Liver (tissue), 9 donors: ENCODE results near the gene AXIN1. TPM values are rescaled to one million over a fixed set of nuclear protein-coding genes. Genes with fewer than 3 reads are reported as not detected.

Experiments
- DNase-seq: peaks from one replicate; pipeline ENCODE4 v3.0.0-alpha.2; 2017; ENCODE audit warnings: low spot score
- H3K27ac ChIP-seq, 2 donors: one replicate each; pipeline ENCODE4 v1.7.0; 2013; ENCODE audit warnings: inconsistent platforms in 2 of 2, low read length in 2 of 2, control low read depth in 1 of 2, low read depth in 1 of 2, mild to moderate bottlenecking in 1 of 2
- H3K27me3 ChIP-seq, 4 donors: one replicate each; pipeline versions ENCODE4 v1.6.1 to v1.7.0; 2013; ENCODE audit warnings: low read length in 3 of 4, inconsistent platforms in 1 of 4, mild to moderate bottlenecking in 1 of 4, moderate library complexity in 1 of 4; ENCODE audit not compliant: control insufficient read depth in 4 of 4, insufficient read depth in 4 of 4
- H3K36me3 ChIP-seq, 4 donors: one replicate each; pipeline versions ENCODE4 v1.6.1 to v1.7.0; 2013; ENCODE audit warnings: low read length in 3 of 4, mild to moderate bottlenecking in 3 of 4, low read depth in 1 of 4, moderate library complexity in 1 of 4; ENCODE audit not compliant: control insufficient read depth in 4 of 4, insufficient read depth in 3 of 4
- H3K4me1 ChIP-seq, 4 donors: one replicate each; pipeline versions ENCODE4 v1.6.1 to v1.7.0; 2013; ENCODE audit warnings: low read length in 3 of 4, mild to moderate bottlenecking in 3 of 4, moderate library complexity in 1 of 4; ENCODE audit not compliant: control insufficient read depth in 4 of 4, insufficient read depth in 4 of 4
- H3K4me3 ChIP-seq, 3 donors: one replicate each; pipeline versions ENCODE4 v1.6.1 to v1.7.0; 2013; ENCODE audit warnings: low read length in 3 of 3, control low read depth in 1 of 3, low read depth in 1 of 3, mild to moderate bottlenecking in 1 of 3
- H3K9ac ChIP-seq, 2 donors: one replicate each; pipeline ENCODE4 v1.7.0; 2013; ENCODE audit warnings: low read length in 2 of 2, mild to moderate bottlenecking in 2 of 2, moderate library complexity in 2 of 2, control low read depth in 1 of 2, low read depth in 1 of 2
- H3K9me3 ChIP-seq, 4 donors: one replicate each; pipeline versions ENCODE4 v1.6.1 to v1.7.0; 2013; ENCODE audit warnings: low read length in 3 of 4; ENCODE audit not compliant: control insufficient read depth in 4 of 4
- EGR1 ChIP-seq, 2 donors: IDR thresholded peaks; 2 replicates each; pipeline ENCODE4 v1.6.1; 2016 to 2018; ENCODE audit warnings: antibody characterized with exemption in 2 of 2, low read depth in 2 of 2
- FOXA1 ChIP-seq: IDR thresholded peaks from 2 replicates; pipeline ENCODE4 v1.6.1; 2016; ENCODE audit warnings: antibody characterized with exemption
- FOXA2 ChIP-seq: IDR thresholded peaks from 2 replicates; pipeline ENCODE4 v1.6.1; 2016; ENCODE audit warnings: antibody characterized with exemption
- GABPA ChIP-seq, 2 donors: IDR thresholded peaks in 1 of 2; conservative IDR thresholded peaks in 1 of 2; 2 replicates each; pipeline ENCODE4 v1.6.1; 2016; ENCODE audit warnings: antibody characterized with exemption in 2 of 2, mild to moderate bottlenecking in 1 of 2, moderate library complexity in 1 of 2
- HNF4G ChIP-seq: IDR thresholded peaks from 2 replicates; pipeline ENCODE4 v1.6.1; 2016; ENCODE audit warnings: antibody characterized with exemption
- JUND ChIP-seq, 2 donors: IDR thresholded peaks; 2 replicates each; pipeline ENCODE4 v1.6.1; 2016; ENCODE audit warnings: antibody characterized with exemption in 2 of 2
- NR2F2 ChIP-seq: IDR thresholded peaks from 2 replicates; pipeline ENCODE4 v1.6.1; 2016; ENCODE audit warnings: antibody characterized with exemption
- RAD21 ChIP-seq, 2 donors: IDR thresholded peaks; 2 replicates each; pipeline ENCODE4 v1.6.1; 2016; ENCODE audit warnings: antibody characterized with exemption in 2 of 2, mild to moderate bottlenecking in 2 of 2
- SP1 ChIP-seq: IDR thresholded peaks from 2 replicates; pipeline ENCODE4 v1.6.1; 2018; ENCODE audit warnings: antibody characterized with exemption, mild to moderate bottlenecking
- TAF1 ChIP-seq: conservative IDR thresholded peaks from 2 replicates; pipeline ENCODE4 v1.6.1; 2016; ENCODE audit warnings: antibody characterized with exemption, mild to moderate bottlenecking
- YY1 ChIP-seq: IDR thresholded peaks from 2 replicates; pipeline ENCODE4 v1.6.1; 2016; ENCODE audit warnings: antibody characterized with exemption, mild to moderate bottlenecking
- WGBS: extraction: QIAGEN DNeasy Blood & Tissue Kit; methylation state at CpG from one replicate; pipeline ENCODE4 v1.1.7; 2013; 5-methylcytosine and 5-hydroxymethylcytosine counted together
- polyA plus RNA-seq, 2 donors: library from polyadenylated mRNA; stranded (reverse) in 1 of 2; unstranded in 1 of 2; fragments of 200-250 nt in 1 of 2; fragments of >200 nt in 1 of 2; fragmentation: Nextera tagmentation in 1 of 2; extraction: Ambion mirVana in 1 of 2; gene quantifications; one replicate each; pipeline versions ENCODE4 v1.2.1 to v1.2.3, GENCODE V29; 2013 to 2015
- total RNA-seq, 2 donors: library from RNA; depleted of rRNA; stranded (reverse); fragments of >200 nt; gene quantifications; one replicate each; pipeline ENCODE4 v1.2.3, GENCODE V29; 2014
- TF ChIP-seq, protein P1 (sequence below): IDR thresholded peaks from 2 replicates; pipeline ENCODE4 v1.6.1; 2016; ENCODE audit warnings: antibody characterized with exemption, mild to moderate bottlenecking
- TF ChIP-seq, protein P2 (sequence below): IDR thresholded peaks from 2 replicates; pipeline ENCODE4 v1.6.1; 2016; ENCODE audit warnings: antibody characterized with exemption
- TF ChIP-seq, protein P3 (sequence below): IDR thresholded peaks from 2 replicates; pipeline ENCODE4 v1.6.1; 2016; ENCODE audit warnings: antibody characterized with exemption
- TF ChIP-seq, protein P4 (sequence below): IDR thresholded peaks from 2 replicates; pipeline ENCODE4 v1.6.1; 2016; ENCODE audit warnings: antibody characterized with exemption
- TF ChIP-seq, protein P5 (sequence below): fragments of 150-350 bp; IDR thresholded peaks from 2 replicates; pipeline ENCODE4 v1.5.1; 2017; ENCODE audit warnings: improper control_type of control experiment, low read depth, low read length; ENCODE audit not compliant: missing input control
- donor health status: healthy.
- donor health status: healthy.
- donor health status: healthy.
- donor health status: healthy.
- donor health status: healthy.

AXIN1 gene
- total and polyA plus RNA-seq, 4 donors: 2.0 to 10.3 (median 7.9) TPM

DNA sequence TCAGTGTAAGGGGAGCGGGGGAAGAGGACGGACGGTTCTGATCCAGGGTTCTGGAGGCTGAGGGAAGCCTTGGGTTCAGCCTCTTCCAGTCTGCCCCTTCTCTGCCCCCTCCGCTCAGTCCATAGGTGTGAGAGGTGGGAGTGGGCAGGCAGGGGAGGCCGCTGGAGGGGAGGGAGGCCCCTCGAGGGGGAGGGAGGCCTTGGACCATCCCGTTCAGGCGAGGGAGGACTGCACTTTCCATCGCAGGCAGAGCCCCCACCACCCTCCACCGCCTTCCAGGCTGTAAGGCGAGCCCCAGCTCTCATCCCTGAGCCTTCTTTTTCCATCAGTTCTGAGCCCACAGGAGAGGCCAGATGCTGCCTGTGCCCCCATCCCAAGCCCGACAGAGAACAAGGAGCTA lies 4.2 kb upstream of the AXIN1 start (continued):
- TF ChIP-seq, protein P1, sequence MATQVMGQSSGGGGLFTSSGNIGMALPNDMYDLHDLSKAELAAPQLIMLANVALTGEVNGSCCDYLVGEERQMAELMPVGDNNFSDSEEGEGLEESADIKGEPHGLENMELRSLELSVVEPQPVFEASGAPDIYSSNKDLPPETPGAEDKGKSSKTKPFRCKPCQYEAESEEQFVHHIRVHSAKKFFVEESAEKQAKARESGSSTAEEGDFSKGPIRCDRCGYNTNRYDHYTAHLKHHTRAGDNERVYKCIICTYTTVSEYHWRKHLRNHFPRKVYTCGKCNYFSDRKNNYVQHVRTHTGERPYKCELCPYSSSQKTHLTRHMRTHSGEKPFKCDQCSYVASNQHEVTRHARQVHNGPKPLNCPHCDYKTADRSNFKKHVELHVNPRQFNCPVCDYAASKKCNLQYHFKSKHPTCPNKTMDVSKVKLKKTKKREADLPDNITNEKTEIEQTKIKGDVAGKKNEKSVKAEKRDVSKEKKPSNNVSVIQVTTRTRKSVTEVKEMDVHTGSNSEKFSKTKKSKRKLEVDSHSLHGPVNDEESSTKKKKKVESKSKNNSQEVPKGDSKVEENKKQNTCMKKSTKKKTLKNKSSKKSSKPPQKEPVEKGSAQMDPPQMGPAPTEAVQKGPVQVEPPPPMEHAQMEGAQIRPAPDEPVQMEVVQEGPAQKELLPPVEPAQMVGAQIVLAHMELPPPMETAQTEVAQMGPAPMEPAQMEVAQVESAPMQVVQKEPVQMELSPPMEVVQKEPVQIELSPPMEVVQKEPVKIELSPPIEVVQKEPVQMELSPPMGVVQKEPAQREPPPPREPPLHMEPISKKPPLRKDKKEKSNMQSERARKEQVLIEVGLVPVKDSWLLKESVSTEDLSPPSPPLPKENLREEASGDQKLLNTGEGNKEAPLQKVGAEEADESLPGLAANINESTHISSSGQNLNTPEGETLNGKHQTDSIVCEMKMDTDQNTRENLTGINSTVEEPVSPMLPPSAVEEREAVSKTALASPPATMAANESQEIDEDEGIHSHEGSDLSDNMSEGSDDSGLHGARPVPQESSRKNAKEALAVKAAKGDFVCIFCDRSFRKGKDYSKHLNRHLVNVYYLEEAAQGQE: no peak
- TF ChIP-seq YY1: no peak
- no peak for TF ChIP-seq GABPA (IDR thresholded peaks at IDR 0.05 in 1 of 2, conservative IDR thresholded peaks at IDR 0.05 in 1 of 2)

DNA sequence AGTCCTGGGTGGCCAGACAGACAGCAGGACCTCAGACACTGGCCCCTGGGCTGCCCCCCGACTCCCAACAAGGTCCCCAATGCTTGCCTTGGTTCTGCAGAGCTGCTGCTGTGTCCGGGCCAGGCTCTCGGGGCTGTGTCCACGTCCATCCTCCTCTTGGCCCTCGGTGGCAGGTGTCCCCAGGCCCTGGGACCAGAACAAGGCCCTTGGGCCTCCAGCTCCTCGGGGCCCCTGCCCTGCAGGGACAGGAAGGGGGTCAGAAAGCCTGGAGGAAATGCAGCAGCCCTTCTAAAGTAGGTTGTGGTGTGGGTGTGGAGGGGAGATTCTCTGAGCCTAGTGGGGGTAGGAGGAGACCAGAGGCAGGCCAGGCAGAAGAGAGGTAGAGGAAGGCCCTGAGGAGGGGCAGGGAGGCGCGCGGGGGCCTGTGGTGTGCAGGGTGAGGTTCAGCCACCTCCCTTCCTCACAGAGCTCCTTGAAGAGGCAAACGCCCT lies 2.5 kb upstream of the AXIN1 start:
- Histone ChIP-seq H3K4me3 (no peak overlapping the region), H3K27me3 (no peaks in the 10 kb centered on the region), H3K36me3 (no peaks in the 10 kb centered on the region), H3K27ac (no peak overlapping the region), H3K9ac (no peak overlapping the region), H3K4me1 (peaks cover 3 to 11% (median 6%) of the 10 kb centered on the region in 4 donors), H3K9me3 (no peaks in the 10 kb centered on the region)
- TF ChIP-seq EGR1 (IDR thresholded peaks at IDR 0.05; ENCODE audit: low read depth in 2 of 2) (no peak), FOXA1 (no peak), FOXA2 (no peak), TAF1 (no peak), HNF4G (no peak), NR2F2 (no peak), JUND (IDR thresholded peaks at IDR 0.05) (no peak), RAD21 (IDR thresholded peaks at IDR 0.05) (no peak), GABPA (IDR thresholded peaks at IDR 0.05 in 1 of 2, conservative IDR thresholded peaks at IDR 0.05 in 1 of 2) (no peak), SP1 (no peak)
- TF ChIP-seq, protein P2, sequence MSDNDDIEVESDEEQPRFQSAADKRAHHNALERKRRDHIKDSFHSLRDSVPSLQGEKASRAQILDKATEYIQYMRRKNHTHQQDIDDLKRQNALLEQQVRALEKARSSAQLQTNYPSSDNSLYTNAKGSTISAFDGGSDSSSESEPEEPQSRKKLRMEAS: no peak
- TF ChIP-seq, protein P3, sequence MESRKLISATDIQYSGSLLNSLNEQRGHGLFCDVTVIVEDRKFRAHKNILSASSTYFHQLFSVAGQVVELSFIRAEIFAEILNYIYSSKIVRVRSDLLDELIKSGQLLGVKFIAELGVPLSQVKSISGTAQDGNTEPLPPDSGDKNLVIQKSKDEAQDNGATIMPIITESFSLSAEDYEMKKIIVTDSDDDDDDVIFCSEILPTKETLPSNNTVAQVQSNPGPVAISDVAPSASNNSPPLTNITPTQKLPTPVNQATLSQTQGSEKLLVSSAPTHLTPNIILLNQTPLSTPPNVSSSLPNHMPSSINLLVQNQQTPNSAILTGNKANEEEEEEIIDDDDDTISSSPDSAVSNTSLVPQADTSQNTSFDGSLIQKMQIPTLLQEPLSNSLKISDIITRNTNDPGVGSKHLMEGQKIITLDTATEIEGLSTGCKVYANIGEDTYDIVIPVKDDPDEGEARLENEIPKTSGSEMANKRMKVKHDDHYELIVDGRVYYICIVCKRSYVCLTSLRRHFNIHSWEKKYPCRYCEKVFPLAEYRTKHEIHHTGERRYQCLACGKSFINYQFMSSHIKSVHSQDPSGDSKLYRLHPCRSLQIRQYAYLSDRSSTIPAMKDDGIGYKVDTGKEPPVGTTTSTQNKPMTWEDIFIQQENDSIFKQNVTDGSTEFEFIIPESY: no peak
- TF ChIP-seq, protein P4, sequence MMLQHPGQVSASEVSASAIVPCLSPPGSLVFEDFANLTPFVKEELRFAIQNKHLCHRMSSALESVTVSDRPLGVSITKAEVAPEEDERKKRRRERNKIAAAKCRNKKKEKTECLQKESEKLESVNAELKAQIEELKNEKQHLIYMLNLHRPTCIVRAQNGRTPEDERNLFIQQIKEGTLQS: no peak
- DNase-seq: no peak
- 86% methylated on average over 10 of the region's 10 CpGs for WGBS

DNA sequence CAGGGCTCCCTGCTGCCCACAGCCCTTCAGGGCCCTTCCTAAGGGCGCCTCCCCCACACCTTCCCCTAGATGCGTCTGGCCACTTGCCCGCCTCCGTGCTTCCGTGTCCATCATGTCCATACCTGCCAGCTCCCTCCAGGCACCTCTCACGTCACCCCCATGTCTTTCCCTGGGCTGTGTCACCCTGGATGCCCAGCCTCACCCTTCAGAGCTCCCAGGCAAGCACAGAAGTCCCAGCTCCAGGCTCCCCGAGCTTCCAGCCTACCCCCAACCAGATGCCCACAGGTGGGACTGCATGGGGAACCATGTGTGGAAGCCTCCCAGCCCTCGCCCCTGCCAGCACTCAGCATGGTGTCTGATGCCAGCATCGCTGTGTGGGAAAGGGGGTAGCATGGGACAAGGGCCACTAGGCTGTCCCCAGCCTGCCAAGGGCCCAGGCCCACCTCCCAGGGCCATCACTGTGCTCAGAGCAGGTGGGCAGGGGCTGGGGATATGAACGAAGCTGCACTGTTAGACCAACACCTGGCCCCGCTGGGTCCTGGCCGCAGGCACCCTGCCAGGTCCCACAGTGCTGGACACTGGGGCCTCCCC lies 1.9 kb upstream of the AXIN1 start:
- no peak overlapping the region for H3K9ac ChIP-seq
- H3K27ac ChIP-seq: no peak overlapping the region
- 96% methylated on average over 12 of the region's 12 CpGs for WGBS
- no peaks in the 10 kb centered on the region for H3K36me3 ChIP-seq
- H3K9me3 ChIP-seq: no peaks in the 10 kb centered on the region
- H3K4me1 ChIP-seq: peaks cover 3 to 11% (median 6%) of the 10 kb centered on the region in 4 donors
- no peak overlapping the region for H3K4me3 ChIP-seq
- no peaks in the 10 kb centered on the region for H3K27me3 ChIP-seq
- DNase-seq: no peak
- TF ChIP-seq, protein P2: no peak
- TF ChIP-seq, protein P5, sequence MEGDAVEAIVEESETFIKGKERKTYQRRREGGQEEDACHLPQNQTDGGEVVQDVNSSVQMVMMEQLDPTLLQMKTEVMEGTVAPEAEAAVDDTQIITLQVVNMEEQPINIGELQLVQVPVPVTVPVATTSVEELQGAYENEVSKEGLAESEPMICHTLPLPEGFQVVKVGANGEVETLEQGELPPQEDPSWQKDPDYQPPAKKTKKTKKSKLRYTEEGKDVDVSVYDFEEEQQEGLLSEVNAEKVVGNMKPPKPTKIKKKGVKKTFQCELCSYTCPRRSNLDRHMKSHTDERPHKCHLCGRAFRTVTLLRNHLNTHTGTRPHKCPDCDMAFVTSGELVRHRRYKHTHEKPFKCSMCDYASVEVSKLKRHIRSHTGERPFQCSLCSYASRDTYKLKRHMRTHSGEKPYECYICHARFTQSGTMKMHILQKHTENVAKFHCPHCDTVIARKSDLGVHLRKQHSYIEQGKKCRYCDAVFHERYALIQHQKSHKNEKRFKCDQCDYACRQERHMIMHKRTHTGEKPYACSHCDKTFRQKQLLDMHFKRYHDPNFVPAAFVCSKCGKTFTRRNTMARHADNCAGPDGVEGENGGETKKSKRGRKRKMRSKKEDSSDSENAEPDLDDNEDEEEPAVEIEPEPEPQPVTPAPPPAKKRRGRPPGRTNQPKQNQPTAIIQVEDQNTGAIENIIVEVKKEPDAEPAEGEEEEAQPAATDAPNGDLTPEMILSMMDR: no peak
- TF ChIP-seq FOXA2 (no peak), NR2F2 (no peak)
